GM12874 (cell line): Measurements from ENCODE around the gene DDX20.

ENCODE experiments used
- CTCF ChIP-seq: IDR thresholded peaks from 2 replicates; pipeline ENCODE4 v1.5.1; 2011; ENCODE audit warnings: low read depth, mild to moderate bottlenecking, control low read depth, low read length, moderate library complexity; ENCODE audit not compliant: insufficient read depth

Gene DDX20

GRCh38 chr1:111734426-111734825 lies 21.3 kb upstream of the DDX20 start:
- TF ChIP-seq CTCF = no peak

GRCh38 chr1:111734856-111735255 lies 20.8 kb upstream of the DDX20 start:
- TF ChIP-seq CTCF = no peak

- TF ChIP-seq CTCF = no peak
Measured at GRCh38 chr1:111735321-111735720, 20.4 kb upstream of the DDX20 start.

GRCh38 chr1:111735858-111736544 lies 19.7 kb upstream of the DDX20 start:
- TF ChIP-seq CTCF = no peak

GRCh38 chr1:111736548-111737215 lies 19.0 kb upstream of the DDX20 start:
- no peak for TF ChIP-seq CTCF

GRCh38 chr1:111737216-111738132 lies 18.2 kb upstream of the DDX20 start:
- no peak for TF ChIP-seq CTCF

GRCh38 chr1:111738133-111738435 lies 17.6 kb upstream of the DDX20 start:
- TF ChIP-seq CTCF = no peak
